ENCODE measurements around the gene KCNN3.

DNA sequence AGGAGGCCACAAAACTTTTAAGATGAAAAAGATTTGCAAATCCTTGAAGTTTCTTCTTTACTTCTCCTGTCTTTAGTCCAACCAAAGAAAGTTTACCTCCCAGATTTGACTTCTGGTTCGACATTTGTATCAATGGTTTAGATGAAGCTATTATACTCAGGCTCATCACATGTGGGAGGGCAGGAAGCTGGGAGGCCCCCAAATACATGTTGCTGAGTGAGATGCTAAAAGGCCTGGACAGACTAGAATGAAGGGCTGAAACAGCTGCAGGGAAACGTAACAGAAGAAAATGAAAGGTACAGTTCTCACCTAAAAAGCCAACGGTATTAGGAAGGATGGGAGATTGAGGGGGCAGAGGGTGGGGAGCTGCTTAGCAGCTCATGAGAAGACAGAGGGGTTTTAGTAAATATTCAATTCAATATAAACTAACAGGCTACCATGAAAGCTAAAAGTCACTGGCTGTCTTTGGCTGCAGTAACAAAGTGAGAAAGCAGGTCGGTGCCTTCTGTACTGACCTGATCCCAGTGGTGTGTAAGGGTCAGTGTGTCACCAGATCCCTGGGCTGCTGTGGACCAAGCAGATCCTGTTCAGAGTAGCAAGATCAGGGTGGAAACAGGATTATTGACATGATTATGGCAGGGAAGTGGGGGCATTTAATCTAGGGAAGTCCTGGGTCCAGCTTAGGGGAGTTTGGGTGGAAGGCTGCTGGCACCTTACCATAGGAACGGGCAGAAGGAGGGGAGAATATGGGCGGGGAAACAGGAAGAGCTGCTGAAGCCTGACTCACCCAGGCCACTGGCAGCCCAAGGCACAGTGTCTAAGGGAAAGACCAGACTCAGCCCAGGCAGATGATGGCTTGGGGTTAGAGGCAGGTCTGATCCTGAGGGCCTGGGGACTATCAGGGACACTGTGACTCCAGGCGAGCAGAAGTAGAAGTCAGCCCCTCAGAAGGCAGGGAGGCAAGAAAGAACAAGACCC, 60.4 kb downstream of the KCNN3 start:
- TF ChIP-seq, protein P1, sequence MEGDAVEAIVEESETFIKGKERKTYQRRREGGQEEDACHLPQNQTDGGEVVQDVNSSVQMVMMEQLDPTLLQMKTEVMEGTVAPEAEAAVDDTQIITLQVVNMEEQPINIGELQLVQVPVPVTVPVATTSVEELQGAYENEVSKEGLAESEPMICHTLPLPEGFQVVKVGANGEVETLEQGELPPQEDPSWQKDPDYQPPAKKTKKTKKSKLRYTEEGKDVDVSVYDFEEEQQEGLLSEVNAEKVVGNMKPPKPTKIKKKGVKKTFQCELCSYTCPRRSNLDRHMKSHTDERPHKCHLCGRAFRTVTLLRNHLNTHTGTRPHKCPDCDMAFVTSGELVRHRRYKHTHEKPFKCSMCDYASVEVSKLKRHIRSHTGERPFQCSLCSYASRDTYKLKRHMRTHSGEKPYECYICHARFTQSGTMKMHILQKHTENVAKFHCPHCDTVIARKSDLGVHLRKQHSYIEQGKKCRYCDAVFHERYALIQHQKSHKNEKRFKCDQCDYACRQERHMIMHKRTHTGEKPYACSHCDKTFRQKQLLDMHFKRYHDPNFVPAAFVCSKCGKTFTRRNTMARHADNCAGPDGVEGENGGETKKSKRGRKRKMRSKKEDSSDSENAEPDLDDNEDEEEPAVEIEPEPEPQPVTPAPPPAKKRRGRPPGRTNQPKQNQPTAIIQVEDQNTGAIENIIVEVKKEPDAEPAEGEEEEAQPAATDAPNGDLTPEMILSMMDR (IDR thresholded peaks at IDR 0.05) = no peak
- no peak for TF ChIP-seq EZH2phosphoT487 (IDR thresholded peaks at IDR 0.05)
